GM12801 (cell line): ENCODE results near the gene SCAP.

ENCODE experiments used
- CTCF ChIP-seq: IDR thresholded peaks from one replicate; pipeline ENCODE4 v1.5.1; 2011; ENCODE audit warnings: control low read depth; ENCODE audit not compliant: insufficient read length; ENCODE audit errors: extremely low read depth

The SCAP gene

GRCh38 chr3:47394140-47394870 lies 81.4 kb downstream of the SCAP start:
- no peak for TF ChIP-seq CTCF

- TF ChIP-seq CTCF, result no peak
These were observed 82.8 kb downstream of the SCAP start for GRCh38 chr3:47392933-47393332.

- TF ChIP-seq CTCF, result no peak
These were observed 89.9 kb downstream of the SCAP start for GRCh38 chr3:47385796-47386195.

GRCh38 chr3:47385007-47385406 lies 90.7 kb downstream of the SCAP start:
- TF ChIP-seq CTCF, result no peak

- no peak for TF ChIP-seq CTCF
These were observed 91.3 kb downstream of the SCAP start for GRCh38 chr3:47384425-47384824.

- no peak for TF ChIP-seq CTCF
These were observed 94.2 kb downstream of the SCAP start for GRCh38 chr3:47381317-47382157.

- no peak for TF ChIP-seq CTCF
These were observed 95.0 kb downstream of the SCAP start, which contains the start of gene PTPN23 for GRCh38 chr3:47380601-47381316. PTPN23 (plus strand) TSS chr3:47381021; CDS start chr3:47381097, 76 bp downstream.
